ENCODE measurements around the gene GPC5.

DNA sequence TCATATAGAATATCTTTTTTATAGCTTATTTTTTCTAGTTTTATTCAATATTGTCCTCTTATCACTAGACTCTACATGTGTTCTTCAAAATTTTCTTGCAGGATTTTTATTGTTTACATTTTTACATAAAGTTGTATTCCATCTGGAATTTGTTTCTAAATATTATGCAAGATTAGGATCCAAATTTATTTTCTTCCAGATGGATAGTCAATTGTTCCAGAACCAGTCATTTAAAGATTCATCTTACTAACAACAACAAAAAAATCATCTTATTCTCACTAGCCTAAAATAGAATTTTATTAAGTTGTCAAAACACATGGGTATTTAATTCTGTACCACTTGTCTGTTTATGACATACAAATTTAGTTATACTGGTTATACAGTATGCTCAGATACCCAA, 1437.8 kb downstream of the GPC5 start:
- TF ChIP-seq, protein P1, sequence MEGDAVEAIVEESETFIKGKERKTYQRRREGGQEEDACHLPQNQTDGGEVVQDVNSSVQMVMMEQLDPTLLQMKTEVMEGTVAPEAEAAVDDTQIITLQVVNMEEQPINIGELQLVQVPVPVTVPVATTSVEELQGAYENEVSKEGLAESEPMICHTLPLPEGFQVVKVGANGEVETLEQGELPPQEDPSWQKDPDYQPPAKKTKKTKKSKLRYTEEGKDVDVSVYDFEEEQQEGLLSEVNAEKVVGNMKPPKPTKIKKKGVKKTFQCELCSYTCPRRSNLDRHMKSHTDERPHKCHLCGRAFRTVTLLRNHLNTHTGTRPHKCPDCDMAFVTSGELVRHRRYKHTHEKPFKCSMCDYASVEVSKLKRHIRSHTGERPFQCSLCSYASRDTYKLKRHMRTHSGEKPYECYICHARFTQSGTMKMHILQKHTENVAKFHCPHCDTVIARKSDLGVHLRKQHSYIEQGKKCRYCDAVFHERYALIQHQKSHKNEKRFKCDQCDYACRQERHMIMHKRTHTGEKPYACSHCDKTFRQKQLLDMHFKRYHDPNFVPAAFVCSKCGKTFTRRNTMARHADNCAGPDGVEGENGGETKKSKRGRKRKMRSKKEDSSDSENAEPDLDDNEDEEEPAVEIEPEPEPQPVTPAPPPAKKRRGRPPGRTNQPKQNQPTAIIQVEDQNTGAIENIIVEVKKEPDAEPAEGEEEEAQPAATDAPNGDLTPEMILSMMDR (IDR thresholded peaks at IDR 0.05), result no peak
- TF ChIP-seq POLR2A (IDR thresholded peaks at IDR 0.05), result no peak

Measured in uterus (tissue), 2 donors.